Endodermal cell (in vitro differentiated cells): Measurements from ENCODE around the gene ORMDL3. TPM values are rescaled to one million over a fixed set of nuclear protein-coding genes. Genes with fewer than 3 reads are reported as not detected.

ENCODE experiments used
- total RNA-seq, 2 donors: library from RNA; stranded (reverse); fragmentation: NEBNext Ultra II Directional in 1 of 2; extraction: Animal tissue kit (Norgen Biotek cat#: 25700) in 1 of 2; gene quantifications; 2 replicates in 1 of 2; 3 replicates in 1 of 2; pipeline ENCODE4 v1.2.1, GENCODE V29; 2021

Gene ORMDL3
- total RNA-seq, 2 donors from 2014 or later: 77.7 to 83.8 TPM

Other genes starting within 250 kb of the ORMDL3 start
- gene PGAP3, start 239.5 kb downstream of the ORMDL3 start, total RNA-seq: 10 to 100 TPM; 22.6 to 29.3 TPM
- gene ERBB2, start 227.5 kb downstream of the ORMDL3 start, total RNA-seq: 100 to 1,000 TPM; 110 to 133 TPM
- gene MIEN1, start 197.1 kb downstream of the ORMDL3 start, total RNA-seq: 10 to 100 TPM; 42.6 to 57.0 TPM
- gene GRB7, start 189.7 kb downstream of the ORMDL3 start, total RNA-seq: 10 to 100 TPM; 54.6 to 73.9 TPM
- under 1 TPM; 0.11 to 0.18 TPM for gene IKZF3, start 63.3 kb downstream of the ORMDL3 start, total RNA-seq
- gene ZPBP2, start 59.4 kb downstream of the ORMDL3 start, total RNA-seq: not detected
- gene GSDMB, start 9.0 kb downstream of the ORMDL3 start, total RNA-seq: 10 to 100 TPM; 16.6 to 30.9 TPM
- gene LRRC3C, start 131 bp upstream of the ORMDL3 start, total RNA-seq: not detected
- gene GSDMA, start 35.4 kb upstream of the ORMDL3 start, total RNA-seq: not detected
- 100 to 1,000 TPM; 152 to 164 TPM for gene PSMD3, start 53.2 kb upstream of the ORMDL3 start, total RNA-seq
- gene CSF3, start 87.8 kb upstream of the ORMDL3 start, total RNA-seq: not detected
- gene MED24, start 126.8 kb upstream of the ORMDL3 start, total RNA-seq: 100 to 1,000 TPM; 106 to 124 TPM
- gene THRA, start 135.4 kb upstream of the ORMDL3 start, total RNA-seq: 10 to 100 TPM; 12.7 to 14.4 TPM
- gene NR1D1, start 173.0 kb upstream of the ORMDL3 start, total RNA-seq: 1 to 10 TPM; 3.0 to 4.4 TPM
- 100 to 1,000 TPM in 1 of 2 donors, 10 to 100 TPM in 1; 95.4 to 108 TPM for gene MSL1, start 194.4 kb upstream of the ORMDL3 start, total RNA-seq
- gene CASC3, start 212.9 kb upstream of the ORMDL3 start, total RNA-seq: 100 to 1,000 TPM; 113 to 116 TPM
- 10 to 100 TPM; 15.6 to 20.8 TPM for gene RAPGEFL1, start 249.9 kb upstream of the ORMDL3 start, total RNA-seq